GM19193 (cell line): ENCODE results near the gene TRAPPC1.

ENCODE experiments used
- POLR2A ChIP-seq: IDR thresholded peaks from 4 replicates; pipeline ENCODE4 v1.6.1; 2011; ENCODE audit not compliant: insufficient read depth, insufficient read length; ENCODE audit errors: extremely low read depth

Gene TRAPPC1, protein sequence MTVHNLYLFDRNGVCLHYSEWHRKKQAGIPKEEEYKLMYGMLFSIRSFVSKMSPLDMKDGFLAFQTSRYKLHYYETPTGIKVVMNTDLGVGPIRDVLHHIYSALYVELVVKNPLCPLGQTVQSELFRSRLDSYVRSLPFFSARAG

DNA sequence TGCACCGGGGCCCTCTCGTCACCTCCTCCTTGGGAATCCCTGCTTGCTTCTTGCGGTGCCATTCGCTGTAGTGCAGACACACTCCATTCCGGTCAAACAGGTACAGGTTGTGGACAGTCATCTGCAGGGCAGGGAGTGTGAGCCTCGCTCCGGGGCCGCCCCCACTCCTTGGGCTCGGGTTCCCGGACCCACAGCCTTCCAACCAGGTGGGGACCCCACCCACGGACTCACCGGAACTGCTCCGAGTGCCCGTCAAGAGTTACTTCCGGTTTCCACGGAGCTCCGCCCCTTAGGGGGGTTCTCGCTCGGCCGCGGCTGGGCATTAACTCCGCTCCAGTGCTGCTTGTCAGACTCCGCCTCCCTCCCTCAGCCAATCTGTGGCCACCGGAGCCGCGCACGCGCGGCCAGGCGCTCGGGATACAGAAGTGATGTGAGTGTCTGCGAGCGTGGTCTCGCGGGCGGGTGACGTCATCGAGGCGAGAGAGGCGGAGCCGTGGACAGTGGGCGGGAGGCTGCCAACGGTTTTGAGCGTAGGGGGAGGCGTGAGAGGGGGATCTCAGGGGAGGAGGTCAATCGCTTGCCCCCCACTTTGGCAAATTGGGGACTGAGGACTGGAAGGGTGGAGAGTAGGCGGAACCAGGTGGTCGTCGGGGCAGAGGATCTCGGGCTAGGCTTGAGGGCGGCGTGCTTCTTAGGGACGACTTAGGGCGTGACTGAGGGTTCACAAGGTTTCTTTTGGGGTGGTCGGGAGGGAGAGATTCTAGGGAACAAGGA, at the start of gene TRAPPC1, which contains the start of gene CNTROB:
Gene TRAPPC1, minus strand, starts transcription at position 238 of the 774 bp plus-strand sequence. Its CDS starts 117 bp downstream, at position 121.
Gene CNTROB, plus strand, starts transcription at position 498 of the 774 bp plus-strand sequence. CDS start 874 bp downstream, outside the sequence.
- TF ChIP-seq POLR2A: peak; percentile 66

DNA sequence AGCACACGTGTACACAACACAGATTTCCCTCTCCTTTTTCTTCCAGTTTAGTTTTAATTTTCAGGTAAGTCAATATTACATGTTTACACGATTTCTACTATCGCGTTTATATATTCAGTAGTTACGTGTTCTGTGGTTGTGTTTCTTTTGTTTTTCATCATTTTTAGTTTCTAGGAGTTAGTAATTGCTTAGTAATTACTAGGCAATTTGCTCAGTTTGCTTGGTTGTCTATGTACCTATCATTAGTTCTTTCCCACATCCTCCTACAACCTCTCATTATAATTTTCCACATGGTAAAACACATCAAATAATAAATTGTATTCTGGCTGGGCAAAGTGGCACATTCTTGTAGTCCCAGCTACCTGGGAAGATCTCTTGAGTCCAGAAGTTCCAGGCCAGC, 46.1 kb upstream of the TRAPPC1 start:
- no peak for TF ChIP-seq POLR2A

DNA sequence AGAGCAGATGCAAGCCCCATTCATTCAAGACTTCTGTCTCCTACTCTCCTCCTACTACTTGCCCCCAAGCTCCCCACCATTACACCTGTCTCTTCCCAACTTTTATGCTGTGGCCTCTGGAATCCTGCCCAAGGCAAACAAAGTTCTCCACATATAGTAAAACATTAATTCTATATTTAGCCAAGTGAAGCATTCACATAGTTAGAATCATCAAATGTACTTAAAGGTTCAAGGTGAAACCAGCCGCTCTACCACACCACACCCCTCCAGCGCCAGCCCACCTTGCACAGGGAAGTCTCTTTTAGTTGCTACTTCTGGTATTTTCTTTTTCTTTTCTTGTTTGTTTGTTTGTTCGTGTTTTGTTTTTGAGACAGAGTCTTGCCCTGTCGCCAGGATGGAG, 45.3 kb upstream of the TRAPPC1 start:
- TF ChIP-seq POLR2A: no peak

DNA sequence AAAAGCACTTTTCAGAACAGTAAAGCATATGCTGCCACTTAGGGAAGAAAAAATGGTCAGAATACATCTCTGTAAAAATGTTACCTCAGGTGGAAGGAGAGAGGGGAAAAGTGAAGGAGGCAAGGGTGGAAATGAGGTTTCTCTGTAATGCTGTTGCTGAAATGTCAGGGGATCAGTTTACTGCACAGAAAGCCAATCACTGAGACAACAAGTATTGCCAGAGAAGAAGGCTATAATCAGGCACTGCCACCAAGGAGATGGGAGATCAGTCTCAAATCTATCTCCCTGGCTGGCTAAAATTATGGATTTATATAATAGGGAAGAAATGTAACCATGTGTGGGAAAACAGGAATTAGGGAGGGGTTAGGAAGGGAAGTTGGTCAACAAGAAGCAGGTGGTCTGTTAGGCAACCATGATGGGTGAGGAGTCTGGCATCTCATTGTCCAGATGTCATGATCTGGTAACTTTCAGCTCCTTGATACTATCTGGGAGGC, 42.9 kb upstream of the TRAPPC1 start:
- TF ChIP-seq POLR2A: no peak

DNA sequence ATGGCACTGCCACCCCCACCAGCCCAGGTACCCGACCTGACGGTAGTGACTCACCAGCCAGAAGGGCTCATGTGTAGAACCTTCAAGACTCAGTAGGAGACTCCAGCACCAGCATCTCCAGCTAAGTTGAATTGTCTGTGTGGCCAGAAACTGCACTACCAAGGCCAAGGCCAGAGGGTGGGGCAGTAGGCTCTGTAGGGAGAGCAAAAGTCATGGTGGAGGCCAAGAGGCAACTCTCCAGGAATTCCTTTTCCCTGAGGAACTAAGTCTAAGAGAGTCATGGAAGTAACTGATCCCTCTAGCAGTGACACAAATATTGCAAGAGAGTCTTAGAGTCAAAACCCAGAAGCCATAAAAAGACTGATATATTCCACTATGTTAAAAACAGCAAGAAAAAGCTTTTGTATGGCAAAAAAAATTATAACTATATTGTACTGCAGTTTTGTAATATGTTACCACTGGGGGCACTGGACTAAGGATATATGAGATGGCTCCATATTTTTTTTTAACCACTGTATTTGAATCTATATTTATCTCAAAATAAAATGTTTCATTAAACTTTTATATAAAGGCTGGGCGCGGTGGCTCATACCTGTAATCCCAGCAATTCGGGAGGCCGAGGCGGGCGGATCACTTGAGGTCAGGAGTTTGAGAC, 40.5 kb upstream of the TRAPPC1 start:
- no peak for TF ChIP-seq POLR2A

DNA sequence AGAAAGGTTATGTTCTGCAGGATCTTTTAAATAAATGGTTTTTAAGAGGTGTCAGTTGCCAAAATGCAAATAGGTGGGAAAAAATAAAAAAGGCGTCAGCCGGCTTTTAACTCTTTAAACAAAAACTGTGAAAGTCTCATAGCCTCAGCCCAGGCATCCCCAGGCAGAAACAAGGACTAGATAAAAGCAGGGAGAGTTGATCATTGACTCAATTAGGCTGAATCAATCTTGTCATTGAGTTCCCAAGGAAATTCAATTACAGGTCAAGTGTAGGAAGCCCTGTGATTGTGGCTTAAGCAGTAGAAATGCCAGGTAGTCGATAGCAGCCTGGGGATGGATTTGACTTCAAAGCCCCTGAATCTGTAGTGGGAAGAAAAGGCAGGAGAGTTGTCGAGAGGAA, 39.9 kb upstream of the TRAPPC1 start:
- no peak for TF ChIP-seq POLR2A

DNA sequence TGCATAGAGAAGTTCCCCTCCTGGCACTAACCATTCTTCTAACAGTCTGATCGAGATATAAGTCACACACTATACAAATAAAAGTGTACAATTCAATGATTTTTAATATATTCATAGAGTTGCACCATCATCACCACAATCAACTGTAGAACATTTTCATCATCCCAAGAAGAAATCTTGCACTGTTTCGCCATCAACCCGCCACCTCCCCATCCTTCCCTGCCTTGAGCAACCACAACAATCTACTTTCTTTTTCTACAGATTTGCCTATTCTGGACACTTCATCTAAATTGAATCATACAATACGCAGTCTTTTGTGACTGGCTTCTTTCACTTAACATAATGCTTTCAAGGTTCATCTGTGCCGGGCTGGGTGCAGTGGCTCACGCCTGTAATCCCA, 37.7 kb upstream of the TRAPPC1 start:
- TF ChIP-seq POLR2A: no peak

DNA sequence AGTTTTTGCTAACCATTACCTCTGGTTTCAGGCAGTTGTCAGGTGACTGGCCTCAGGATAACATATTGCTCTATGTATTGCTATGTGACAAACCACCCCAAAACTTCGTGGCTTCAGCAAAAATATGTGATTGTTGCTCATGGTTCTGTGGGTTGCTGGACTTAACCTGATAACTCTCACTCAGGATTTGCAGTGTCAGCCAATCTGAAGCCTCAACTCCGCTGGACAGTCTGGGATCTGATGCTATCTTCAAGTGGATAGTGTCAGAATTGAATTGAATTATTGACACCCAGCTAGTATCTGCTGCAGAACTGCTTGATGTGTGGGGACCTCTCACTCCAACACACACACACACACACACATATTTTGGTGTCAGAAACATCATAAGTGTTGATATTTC, 36.0 kb upstream of the TRAPPC1 start:
- no peak for TF ChIP-seq POLR2A

DNA sequence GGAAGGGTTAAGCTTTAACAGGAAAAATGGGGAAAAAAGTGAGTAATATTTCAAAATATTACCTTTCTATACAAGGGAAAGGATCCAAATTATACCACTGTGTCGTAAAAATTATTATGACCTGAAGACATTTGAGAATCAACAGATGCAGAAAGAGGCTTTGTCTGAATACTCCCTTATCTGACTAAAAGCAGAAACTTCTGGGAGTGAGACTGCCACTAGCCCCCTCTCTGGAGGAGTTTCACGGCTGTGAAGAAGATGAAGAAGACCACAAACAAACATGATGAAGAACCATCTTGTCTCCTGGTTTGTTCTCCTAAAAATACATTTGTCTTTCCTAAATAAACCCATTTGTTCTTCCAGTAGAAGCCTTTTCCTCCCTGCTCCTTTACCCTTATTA, 29.7 kb upstream of the TRAPPC1 start:
- no peak for TF ChIP-seq POLR2A

DNA sequence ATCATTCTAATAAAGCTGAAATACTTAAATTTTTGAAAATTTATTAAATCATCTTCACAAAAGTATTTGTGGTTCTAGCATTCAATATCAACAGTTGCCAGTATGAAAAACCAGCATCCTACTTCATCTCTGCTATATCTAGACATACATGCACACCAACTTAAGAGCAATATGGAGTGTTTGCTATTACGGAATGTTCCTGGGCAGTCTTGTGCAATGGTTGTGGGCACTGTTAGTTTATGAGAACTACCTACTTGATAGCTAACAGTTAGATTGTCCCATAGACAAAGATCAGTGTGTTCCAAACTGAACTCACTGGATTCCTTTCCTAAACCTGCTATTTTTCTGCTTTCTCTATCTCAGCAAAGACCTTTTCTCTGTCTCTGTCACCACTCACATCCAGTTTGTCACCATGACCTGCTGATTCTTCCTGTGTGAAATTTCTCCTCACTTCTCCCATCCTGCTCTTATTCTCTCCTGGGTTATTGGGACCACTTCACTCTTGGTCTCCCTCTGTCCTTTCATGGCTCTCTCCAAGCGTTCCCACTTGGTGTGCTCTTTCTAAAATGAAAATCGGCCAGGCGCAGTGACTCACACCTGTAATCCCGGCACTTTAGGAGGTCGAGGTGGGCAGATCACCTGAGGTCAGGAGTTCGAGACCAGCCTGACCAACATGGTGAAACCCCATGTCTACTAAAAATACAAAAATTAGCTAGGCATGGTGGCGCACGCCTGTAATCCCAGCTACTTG, 27.9 kb upstream of the TRAPPC1 start:
- no peak for TF ChIP-seq POLR2A

DNA sequence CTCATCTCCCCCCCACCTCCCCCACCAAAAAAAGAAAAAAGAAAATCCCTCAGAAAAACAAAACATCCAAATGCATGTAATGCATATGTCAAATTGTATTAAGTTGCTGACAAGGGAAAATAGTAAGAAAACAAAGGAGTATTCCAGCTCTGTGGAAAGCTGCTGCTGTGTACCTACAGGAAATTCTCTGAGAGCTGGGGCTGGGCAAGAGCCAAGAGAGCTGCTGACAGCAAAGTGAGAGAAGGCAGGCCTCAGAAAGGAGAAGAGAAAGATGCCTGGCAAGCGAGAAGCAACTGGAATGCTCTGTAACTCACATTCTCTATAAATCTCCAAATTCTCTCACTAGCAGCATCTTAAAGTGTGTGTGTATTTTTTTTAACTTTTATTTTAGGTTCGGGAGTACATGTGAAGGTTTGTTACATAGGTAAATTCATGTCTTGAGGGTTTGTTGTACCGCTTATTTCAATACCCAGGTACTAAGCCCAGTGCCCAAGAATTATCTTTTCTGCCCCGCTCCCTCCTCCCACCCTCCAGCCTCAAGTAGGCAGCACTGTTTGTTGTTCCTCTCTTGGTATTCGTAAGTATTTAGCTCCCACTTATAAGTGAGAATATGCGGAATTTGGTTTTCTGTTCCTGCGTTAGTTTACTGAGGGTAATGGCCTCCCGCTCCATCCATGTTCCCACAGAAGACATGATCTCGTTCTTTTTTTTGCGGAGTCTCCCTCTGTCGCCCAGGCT, 24.7 kb upstream of the TRAPPC1 start:
- TF ChIP-seq POLR2A: no peak

DNA sequence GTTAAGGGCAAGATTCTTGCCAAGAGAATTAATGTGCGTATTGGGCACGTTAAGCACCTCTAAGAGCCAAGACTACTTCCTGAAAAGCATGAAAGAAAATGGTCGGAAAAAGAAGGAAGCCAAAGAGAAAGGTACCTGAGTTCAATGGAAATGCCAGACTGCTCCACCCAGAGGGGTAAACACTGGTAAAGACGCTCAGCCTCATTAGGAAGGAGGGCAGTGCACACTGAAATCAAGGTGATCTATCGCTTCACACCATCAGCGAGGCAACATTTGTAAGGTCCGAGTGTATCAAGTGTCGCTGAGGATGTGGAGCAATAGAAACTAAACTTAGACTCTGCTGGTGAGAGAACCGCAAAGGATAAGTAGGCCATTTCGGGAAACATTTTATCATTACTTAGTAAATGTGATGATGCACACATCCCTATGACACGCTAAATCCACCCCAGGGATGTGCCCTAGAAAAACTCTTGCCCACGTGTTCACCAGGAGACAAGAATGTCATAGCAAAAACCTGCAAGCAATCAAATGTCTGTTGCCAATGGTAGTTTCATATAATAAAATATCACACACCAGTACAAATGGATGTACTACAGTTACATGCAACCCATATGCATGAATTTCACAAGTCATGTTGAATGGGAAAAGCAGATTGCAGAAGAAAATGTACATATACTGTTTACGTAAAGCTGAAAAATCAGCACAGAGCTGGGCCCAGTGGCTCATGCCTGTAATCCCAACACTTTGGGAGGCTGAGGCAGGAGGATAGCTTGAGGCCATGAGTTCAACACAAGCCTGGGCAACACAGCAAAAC, 23.9 kb upstream of the TRAPPC1 start:
- TF ChIP-seq POLR2A: no peak

DNA sequence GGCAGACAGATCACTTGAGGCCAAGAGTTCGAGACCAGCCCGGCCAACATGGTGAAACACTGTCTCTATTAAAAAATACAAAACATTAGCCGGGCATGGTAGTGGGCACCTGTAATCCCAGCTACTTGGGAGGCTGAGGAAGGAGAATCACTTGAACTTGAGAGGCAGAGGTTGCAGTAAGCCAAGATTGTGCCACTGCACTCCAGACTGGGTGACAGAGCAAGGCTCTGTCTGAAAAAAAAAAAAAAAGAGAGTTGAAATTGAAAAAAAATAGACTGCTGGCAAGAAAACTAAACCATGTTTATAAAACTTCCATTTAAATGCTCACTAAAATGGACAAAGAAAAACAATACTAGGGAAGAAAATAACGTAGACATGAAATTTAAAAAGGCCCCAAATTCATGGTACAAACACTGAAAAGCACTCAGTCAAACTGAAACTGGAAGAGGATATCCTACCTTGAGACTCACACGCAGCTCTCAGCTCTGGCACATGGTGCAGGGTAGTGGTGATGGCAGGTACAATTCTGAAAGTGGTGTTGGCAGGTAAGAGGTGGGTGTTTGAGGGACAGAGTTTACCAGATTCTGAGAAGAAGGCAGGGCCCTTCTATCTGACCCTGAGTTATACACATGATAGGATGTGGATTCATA, 19.5 kb upstream of the TRAPPC1 start:
- peak; percentile 29 for TF ChIP-seq POLR2A
